ENCODE data around the gene CDH18.

CDH18 gene

DNA sequence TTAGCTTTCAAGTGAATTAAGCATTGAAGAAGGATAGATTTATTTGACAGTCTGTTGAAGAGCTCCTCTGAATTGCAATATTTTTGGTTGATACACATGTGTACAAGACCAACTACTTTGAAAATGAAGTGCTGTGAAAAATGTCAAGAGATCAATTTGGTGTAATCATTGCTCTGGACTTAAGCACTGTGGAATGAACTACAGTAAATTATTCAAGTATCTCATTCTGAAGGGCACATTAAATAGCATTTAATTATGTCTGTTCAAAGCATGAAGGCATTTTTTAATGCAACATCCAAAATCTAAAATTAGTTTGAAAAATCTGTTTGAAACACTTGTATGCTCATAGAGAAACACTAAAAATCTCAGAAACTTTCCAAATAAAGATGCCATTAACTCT is 107.5 kb downstream of the CDH18 start:
- in situ Hi-C loops (cut with HindIII; ENCODE audit: low sequenced_read_pairs) = no loop called here
- no peak for TF ChIP-seq CTCF (IDR thresholded peaks at IDR 0.05; ENCODE audit: low read depth, low read length)
- DNase-seq (ENCODE audit: low read depth, low spot score) = no peak
- no peak overlapping the region for H3K4me3 ChIP-seq (ENCODE audit: low read depth, low read length)

DNA sequence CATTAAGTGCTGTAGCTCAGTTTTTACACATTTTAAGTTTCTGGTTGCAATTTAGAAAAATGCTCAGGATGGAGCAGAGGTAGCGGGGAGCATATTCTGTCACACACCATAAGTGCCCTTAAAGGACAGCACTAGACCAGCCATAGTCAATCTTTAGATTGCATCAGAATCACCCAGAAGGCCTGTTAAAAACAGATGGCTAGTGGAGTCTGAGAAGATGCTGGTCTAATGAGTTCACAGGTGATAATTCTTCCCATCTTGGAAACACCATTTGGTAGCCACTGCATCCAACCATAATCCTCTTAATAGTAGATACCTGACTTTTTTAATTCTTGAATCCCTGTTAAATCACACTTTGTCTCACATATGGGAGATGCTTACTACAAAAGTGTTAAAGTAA is 113.2 kb downstream of the CDH18 start:
- H3K4me3 ChIP-seq (ENCODE audit: low read depth, low read length) = no peak overlapping the region
- DNase-seq (ENCODE audit: low read depth, low spot score) = no peak
- in situ Hi-C loops (cut with HindIII; ENCODE audit: low sequenced_read_pairs) = no loop called here
- no peak for TF ChIP-seq CTCF (IDR thresholded peaks at IDR 0.05; ENCODE audit: low read depth, low read length)

- in situ Hi-C loops (cut with HindIII; ENCODE audit: low sequenced_read_pairs) = no loop called here
Observed at GRCh38 chr5:19866090-19866450, 121.9 kb downstream of the CDH18 start.

GRCh38 chr5:19865336-19866089 is 122.5 kb downstream of the CDH18 start:
- in situ Hi-C loops (cut with HindIII; ENCODE audit: low sequenced_read_pairs) = no loop called here

More at GRCh38 chr5:19866090-19866450, 121.9 kb downstream of the CDH18 start:
- no peak for TF ChIP-seq CTCF (IDR thresholded peaks at IDR 0.05; ENCODE audit: low read depth, low read length)
- no peak for DNase-seq (ENCODE audit: low read depth, low spot score)
- no peak overlapping the region for H3K4me3 ChIP-seq (ENCODE audit: low read depth, low read length)

DNA sequence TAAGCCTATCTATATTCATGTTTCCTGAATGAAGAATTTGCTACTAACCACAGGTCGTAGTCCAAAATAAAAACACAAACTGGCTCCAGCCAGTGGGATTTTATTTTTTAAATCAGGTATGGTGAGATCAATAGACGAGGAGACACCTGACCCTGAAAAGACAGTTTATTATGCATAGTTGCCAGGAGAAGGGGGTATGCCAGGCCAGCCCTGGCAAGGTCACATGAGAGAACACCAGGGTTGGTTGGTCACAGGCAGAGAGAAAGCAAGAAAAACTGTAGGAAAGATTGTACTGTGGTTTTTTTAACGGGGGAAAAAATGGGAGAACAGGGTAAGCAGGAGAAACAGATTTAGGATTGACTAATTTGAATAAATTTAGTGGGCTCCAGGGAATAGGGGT is 125.3 kb downstream of the CDH18 start:
- in situ Hi-C loops (cut with HindIII; ENCODE audit: low sequenced_read_pairs) = no loop called here
- DNase-seq (ENCODE audit: low read depth, low spot score) = no peak
- no peak for TF ChIP-seq CTCF (IDR thresholded peaks at IDR 0.05; ENCODE audit: low read depth, low read length)

More at GRCh38 chr5:19865336-19866089, 122.5 kb downstream of the CDH18 start:
- H3K4me3 ChIP-seq (ENCODE audit: low read depth, low read length) = no peak overlapping the region
- TF ChIP-seq CTCF (IDR thresholded peaks at IDR 0.05; ENCODE audit: low read depth, low read length) = no peak
- no peak for DNase-seq (ENCODE audit: low read depth, low spot score)

GRCh38 chr5:19859020-19859419 is 129.0 kb downstream of the CDH18 start:
- in situ Hi-C loops (cut with HindIII; ENCODE audit: low sequenced_read_pairs) = no loop called here
- H3K4me3 ChIP-seq (ENCODE audit: low read depth, low read length) = no peak overlapping the region
- TF ChIP-seq CTCF (IDR thresholded peaks at IDR 0.05; ENCODE audit: low read depth, low read length) = no peak
- no peak for DNase-seq (ENCODE audit: low read depth, low spot score)

More for the DNA sequence above, 125.3 kb downstream of the CDH18 start:
- no peak overlapping the region for H3K4me3 ChIP-seq (ENCODE audit: low read depth, low read length)

All from astrocyte of the spinal cord (primary cell).